HG02759 (cell line): ENCODE results near the gene CAVIN2.

Experiments
- ATAC-seq: cut with Tn5 transposase; IDR thresholded peaks from one replicate; pipeline ENCODE4 v1.9.1; 2021; ENCODE audit warnings: mild to moderate bottlenecking, moderate library complexity; ENCODE audit not compliant: unreplicated experiment

CAVIN2 gene

GRCh38 chr2:191866195-191866594 lies 19.3 kb upstream of the CAVIN2 start:
- no peak for ATAC-seq

- no peak for ATAC-seq
These were observed 17.9 kb upstream of the CAVIN2 start for GRCh38 chr2:191864628-191865374.

GRCh38 chr2:191863988-191864387 lies 17.1 kb upstream of the CAVIN2 start:
- ATAC-seq: no peak

- ATAC-seq: no peak
These were observed 15.4 kb upstream of the CAVIN2 start for GRCh38 chr2:191862156-191862775.

- ATAC-seq: no peak
These were observed 14.0 kb upstream of the CAVIN2 start for GRCh38 chr2:191860760-191861466.

GRCh38 chr2:191859681-191860080 lies 12.8 kb upstream of the CAVIN2 start:
- ATAC-seq: no peak

- ATAC-seq: no peak
These were observed 11.0 kb upstream of the CAVIN2 start for GRCh38 chr2:191857886-191858285.

- no peak for ATAC-seq
These were observed 10.4 kb upstream of the CAVIN2 start for GRCh38 chr2:191857259-191857805.

GRCh38 chr2:191856111-191856876 lies 9.4 kb upstream of the CAVIN2 start:
- no peak for ATAC-seq

GRCh38 chr2:191855382-191855781 lies 8.5 kb upstream of the CAVIN2 start:
- no peak for ATAC-seq

- ATAC-seq: no peak
These were observed 7.8 kb upstream of the CAVIN2 start for GRCh38 chr2:191854382-191855372.

- ATAC-seq: no peak
These were observed 7.0 kb upstream of the CAVIN2 start for GRCh38 chr2:191853843-191854242.

- ATAC-seq: no peak
These were observed 4.3 kb upstream of the CAVIN2 start for GRCh38 chr2:191851158-191851557.

- no peak for ATAC-seq
These were observed 2.2 kb upstream of the CAVIN2 start for GRCh38 chr2:191848771-191849767.

GRCh38 chr2:191847764-191848163 lies 876 bp upstream of the CAVIN2 start:
- ATAC-seq: no peak

GRCh38 chr2:191845876-191846514 lies 893 bp downstream of the CAVIN2 start:
- peak; percentile 31 for ATAC-seq

GRCh38 chr2:191845248-191845715 lies 1.6 kb downstream of the CAVIN2 start:
- ATAC-seq: no peak

GRCh38 chr2:191844706-191845105 lies 2.2 kb downstream of the CAVIN2 start:
- no peak for ATAC-seq
